NCI-H2081 (cell line): ENCODE results near the gene TDRD7.

Experiments used
- DNase-seq, 2 experiments: peaks; one replicate each; lab custom pipeline; 2025; lab: John Stamatoyannopoulos, UW

TDRD7 gene, protein sequence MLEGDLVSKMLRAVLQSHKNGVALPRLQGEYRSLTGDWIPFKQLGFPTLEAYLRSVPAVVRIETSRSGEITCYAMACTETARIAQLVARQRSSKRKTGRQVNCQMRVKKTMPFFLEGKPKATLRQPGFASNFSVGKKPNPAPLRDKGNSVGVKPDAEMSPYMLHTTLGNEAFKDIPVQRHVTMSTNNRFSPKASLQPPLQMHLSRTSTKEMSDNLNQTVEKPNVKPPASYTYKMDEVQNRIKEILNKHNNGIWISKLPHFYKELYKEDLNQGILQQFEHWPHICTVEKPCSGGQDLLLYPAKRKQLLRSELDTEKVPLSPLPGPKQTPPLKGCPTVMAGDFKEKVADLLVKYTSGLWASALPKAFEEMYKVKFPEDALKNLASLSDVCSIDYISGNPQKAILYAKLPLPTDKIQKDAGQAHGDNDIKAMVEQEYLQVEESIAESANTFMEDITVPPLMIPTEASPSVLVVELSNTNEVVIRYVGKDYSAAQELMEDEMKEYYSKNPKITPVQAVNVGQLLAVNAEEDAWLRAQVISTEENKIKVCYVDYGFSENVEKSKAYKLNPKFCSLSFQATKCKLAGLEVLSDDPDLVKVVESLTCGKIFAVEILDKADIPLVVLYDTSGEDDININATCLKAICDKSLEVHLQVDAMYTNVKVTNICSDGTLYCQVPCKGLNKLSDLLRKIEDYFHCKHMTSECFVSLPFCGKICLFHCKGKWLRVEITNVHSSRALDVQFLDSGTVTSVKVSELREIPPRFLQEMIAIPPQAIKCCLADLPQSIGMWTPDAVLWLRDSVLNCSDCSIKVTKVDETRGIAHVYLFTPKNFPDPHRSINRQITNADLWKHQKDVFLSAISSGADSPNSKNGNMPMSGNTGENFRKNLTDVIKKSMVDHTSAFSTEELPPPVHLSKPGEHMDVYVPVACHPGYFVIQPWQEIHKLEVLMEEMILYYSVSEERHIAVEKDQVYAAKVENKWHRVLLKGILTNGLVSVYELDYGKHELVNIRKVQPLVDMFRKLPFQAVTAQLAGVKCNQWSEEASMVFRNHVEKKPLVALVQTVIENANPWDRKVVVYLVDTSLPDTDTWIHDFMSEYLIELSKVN

DNA sequence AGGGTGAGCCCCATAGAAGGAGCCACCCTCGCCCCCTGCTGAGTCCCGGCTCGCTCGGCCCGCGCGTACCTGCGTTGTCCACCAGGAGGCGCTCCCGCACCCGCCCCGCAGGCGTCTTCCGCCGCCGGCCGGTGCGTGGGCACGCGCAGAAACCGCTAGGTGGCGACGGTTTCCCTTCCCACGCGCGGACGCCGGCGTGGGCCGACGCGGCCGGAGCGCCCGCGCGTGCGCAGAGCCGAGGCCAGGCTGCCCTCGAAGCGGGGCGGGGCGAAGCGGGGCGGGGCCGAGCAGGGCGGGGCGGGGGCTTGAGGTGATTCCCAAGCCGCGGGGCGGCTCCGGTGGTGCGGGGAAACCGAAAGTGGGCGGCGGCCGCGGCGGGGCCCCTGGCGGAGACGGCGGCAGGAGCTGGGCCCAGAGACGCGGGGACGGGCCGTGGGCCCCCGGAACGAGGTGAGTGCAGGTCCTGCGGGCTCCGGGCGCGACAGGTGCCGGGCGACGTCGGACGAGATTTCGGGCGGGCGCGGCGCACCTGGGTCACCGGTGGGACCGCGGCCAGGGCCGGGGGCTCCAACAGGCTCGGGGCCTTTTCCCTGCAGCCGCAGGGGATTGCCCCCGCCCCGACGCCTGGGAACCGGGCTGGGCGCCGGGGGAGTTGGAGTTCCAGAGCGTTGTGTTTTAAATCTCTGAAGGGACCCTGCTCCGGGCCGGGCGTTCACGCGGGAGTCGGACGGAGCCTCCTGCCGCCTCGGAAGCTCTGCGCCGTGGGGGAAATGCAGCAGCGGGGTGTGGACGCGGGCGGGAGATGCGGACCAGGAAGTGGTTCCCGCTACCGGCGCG lies at the start of gene TDRD7:
Gene TDRD7, plus strand, starts transcription at position 308 of the 837 bp plus-strand sequence. CDS start 16,370 bp downstream, outside the sequence.
- DNase-seq: peak; percentile 69 to 85

DNA sequence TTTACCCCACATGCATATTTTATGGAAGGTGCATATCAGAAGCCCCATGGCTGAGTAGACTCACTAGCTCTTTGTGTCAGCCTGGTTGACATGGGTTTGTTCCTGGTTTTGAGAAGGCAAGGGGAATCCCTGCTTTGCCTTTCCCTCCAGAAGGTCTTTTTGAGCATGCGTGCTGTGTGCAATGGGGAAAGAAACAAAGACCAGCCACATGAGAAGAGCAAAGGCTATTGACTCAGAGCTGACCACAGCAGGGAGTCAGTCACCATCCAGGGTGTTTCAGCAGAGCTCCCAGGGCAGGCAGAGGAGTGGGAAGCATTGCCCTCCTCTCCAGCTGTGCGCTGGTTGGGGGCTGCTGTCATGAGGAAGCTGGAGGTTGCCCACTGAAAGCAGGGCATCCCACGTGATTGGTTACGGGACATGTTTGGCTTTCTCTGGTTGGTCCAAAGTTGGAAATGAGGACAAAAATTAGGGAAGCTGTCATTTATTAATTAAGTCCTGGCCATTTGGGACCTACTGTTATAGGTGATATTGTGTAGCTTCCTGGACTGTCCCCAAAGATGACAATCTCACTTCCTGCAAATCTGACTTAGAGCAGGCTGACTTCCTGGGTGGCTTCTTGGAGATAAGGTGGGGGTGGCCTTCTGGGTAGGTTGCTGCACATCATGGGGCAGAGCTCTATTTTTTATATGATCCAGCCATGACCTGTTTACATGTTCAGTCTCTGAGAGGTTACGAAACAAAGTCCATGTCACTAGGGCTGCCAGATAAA lies 48.9 kb upstream of the TDRD7 start:
- no peak for DNase-seq

DNA sequence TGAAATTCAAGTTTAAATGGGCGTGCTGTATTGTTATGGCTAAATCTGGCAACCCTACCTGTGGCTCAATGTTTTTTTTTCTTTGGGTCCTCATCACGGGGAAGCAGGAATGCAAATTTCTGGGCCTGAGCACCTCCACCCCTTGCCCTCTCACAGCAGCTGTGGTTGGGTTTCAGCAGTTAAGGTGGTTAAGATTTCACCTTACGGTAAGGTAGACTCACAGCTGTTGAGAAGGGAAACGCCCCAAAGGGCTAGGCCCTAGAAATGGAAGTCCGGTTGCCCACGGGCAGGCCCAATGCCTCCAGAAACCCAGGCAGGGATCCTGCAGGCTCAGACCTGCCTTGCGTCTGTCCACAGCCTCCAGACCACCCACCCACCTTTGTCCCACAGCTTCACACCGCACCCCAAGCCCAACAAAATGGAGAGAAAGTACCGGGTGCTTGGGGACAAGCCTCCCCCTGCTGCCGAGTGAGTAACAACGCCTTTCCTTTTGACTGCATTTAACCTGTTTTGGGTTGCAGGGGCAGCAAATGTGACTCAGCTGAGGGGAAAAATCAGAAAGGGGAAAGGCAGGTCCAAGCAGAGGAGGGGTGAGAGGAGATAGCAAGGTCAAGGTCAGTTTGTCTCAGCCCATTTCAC lies 48.1 kb upstream of the TDRD7 start:
- DNase-seq: no peak

DNA sequence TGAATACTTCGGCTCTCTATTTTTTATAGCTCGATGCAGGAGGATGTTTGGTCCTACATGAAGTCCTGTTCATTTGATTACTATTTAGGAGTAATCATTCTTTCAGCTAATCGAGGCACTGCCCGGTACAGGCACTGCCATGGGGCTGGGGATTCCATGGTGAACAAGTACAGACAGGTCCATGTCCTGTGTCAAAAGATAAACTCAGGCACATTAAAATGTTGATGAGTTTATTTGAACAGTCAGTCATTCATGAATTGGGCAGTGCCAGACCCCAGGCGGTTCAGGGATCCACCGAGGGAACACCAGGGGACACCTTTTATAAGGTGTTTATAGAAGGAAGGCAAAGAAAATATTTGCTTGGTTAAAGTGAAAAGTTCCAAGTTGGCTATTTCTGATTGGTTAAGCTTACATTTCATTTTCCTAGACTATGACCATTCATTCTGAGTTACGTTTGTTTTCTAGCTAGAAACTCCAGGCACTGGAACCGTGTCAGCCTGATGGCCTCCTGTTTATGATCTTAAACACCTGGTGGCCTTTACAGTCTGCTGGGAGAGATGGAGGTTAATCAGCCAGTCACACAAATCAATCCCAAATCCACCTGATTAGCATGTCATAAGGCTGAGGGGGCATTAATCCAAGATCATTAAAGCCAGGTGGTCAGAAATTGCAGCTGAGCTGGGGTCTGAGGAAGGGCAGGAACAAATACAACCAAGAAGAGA lies 47.0 kb upstream of the TDRD7 start:
- peak in 1 of 2 experiments; percentile 38 for DNase-seq

DNA sequence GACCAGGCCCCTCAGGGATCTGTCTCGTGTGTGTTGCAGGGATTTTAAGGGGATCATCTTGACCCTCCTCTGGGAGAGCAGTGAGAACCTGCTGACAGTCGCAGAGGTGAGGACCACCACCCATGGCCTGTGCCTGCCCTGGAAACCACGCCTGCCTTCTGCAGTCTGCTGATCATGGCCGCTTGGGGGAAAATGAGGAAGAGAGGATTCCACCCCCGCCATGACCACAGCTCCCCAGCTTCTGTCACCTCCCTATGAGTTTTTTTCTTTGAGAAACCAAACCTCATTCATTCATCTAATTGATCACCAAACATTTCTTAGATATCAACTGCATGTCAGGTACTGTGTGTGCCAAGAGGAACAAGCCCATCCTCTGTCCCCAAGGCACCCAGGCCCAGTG lies 46.3 kb upstream of the TDRD7 start:
- DNase-seq: no peak

GRCh38 chr9:97366476-97366875 lies 45.4 kb upstream of the TDRD7 start:
- DNase-seq: no peak

DNA sequence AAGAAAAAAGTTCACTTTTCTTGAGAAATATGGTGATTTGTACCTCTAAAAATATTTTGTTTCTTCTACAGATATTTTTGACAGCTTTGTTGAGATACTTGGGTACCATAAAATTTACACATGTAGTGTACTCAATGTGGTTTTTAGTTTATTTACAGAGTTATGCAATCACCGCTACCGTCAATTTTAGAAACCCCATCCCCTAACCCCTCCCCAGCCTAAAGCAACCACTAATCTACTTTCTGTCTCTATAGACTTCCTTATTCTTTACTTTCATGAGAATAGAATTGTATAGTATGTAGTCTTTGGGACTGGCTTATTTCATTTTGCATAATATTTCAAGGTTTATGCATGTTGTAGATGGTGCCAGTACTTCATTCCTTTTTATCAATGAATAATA lies 45.0 kb upstream of the TDRD7 start:
- no peak for DNase-seq

DNA sequence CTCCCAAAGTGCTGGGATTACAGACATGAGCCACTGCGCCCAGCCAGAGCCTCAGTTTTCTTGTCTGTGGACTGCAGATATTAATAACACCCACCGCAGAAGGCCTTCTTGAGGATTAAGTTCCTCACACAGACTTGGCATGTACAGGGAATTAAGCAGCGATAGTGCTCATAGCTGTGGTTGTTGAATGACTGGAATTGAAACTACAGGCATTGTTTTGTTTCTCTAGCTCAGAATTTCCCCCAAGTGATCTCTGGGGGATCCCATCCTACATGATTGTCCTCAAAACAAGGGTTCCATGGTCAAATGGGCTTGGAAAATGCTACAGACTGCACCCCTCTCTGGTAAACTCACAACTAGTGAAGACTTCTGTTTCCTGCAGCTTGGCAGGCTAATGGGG lies 44.2 kb upstream of the TDRD7 start:
- no peak for DNase-seq

GRCh38 chr9:97368964-97369363 lies 42.9 kb upstream of the TDRD7 start:
- no peak for DNase-seq

DNA sequence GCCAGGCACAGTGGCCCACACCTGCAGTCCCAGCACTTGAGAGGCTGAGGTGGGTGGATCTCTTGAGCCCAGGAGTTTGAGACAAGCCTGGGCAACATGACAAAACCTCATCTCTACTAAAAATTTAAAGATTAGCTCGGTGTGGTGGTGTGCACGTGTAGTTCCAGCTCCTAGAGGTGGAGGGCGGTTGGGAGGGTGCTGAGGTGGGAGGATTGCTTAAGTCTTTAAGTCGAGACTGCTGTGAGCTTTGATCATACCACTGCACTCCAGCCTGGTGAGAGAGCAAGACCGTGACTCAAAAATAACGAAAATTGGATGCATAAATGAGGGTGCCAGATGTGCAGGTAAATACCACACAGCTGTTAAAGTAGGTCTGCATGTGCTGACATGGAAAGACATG lies 39.3 kb upstream of the TDRD7 start:
- no peak for DNase-seq

DNA sequence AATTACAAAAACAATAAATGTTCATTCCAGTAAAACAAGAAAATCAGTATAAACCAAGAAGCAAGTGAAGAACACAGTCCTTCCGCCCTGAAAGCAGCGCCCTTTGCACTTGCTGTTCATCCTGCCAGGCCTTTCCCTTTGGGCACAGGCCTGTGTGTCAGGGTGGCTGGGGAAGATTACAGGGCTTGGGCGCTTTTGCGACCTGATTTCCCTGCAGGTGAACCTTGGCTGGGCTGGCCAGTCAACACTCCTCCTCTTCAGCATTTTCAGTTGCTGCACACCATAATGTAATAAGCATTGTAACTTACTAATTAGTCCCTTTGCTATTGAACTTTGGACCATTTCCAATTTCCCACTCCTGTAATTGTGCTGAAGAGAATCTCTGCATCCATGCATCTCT lies 38.6 kb upstream of the TDRD7 start:
- DNase-seq: peak in 1 of 2 experiments; percentile 2

DNA sequence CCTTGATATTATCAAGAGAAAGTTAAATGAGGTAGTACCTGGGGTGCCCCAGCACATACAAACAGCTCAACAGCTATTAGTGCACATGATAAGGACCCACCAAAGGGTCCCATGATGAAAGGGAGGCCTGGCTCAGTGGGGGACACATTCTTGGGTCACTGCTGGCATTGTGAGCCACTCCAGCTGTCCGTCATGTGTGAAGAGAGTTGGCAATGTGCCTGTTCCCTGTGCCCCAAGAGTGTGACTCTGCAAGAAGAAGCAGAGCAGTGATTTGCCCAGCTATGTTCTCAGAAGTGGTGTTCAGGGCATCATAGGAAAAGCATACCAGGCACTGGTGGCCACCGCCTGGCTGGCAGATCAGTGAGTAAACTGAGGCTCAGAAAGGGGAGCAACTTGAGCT lies 37.1 kb upstream of the TDRD7 start:
- DNase-seq: no peak

- DNase-seq: no peak
Measured at GRCh38 chr9:97376902-97377301, 35.0 kb upstream of the TDRD7 start.

GRCh38 chr9:97382099-97382718 lies 29.7 kb upstream of the TDRD7 start:
- no peak for DNase-seq

- no peak for DNase-seq
Measured at GRCh38 chr9:97384406-97385262, 27.3 kb upstream of the TDRD7 start.

DNA sequence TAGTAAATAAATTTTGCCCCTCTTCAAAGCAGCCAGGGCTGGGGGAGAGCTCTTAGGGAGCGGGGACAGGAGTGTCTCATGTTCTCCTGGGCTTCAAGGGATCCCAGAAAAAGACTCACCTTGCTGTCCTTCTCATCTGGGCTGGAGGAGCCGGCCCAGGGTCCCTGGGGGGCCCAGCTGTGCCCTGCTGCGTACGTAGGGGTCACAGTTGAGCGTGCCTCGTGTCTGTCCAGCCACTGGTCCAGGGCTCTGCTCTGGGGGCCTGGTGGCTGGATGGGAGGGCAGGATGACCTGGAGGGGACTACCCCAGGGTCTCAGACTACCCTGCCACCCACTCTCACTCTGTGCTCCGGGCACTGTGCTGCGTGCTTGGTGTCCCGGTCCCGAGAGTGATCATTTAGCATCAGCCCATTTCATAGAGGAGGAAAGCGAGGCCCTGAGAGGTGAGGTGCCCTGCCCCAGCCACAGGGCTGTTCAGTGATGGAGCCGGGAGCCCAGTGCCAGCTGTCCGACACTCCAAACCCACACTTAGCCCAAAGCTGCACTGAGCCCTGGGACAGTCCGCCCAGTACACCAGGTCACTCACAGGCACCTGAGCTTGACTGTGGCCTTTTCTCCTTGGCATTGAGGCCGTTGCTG lies 26.2 kb upstream of the TDRD7 start:
- no peak for DNase-seq

DNA sequence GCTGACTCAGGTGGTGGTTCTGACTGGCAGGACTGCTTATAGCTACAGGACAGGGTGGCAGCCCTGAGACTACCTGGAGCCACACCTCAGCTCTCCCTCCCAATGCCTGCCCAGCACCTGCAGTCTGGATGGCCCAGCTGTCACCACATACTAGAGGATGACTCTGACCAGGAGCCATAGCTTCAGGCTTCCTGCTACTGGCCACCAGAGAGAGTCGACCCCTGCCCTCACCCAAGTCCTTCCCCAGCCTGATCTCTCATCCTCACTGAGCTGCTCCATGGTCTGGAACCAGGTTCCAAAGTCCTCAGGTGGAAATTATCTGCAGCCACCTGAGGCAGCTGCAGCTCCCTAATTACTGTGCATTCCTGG lies 25.6 kb upstream of the TDRD7 start:
- DNase-seq: no peak
